ENCODE results near the gene DAAM1. TPM values are rescaled to one million over a fixed set of nuclear protein-coding genes. Genes with fewer than 3 reads are reported as not detected.

DAAM1 gene
- total RNA-seq, 1 donor from 2014 or later: 38.0 TPM

- H3K27ac Mint-ChIP-seq (ENCODE audit: unreplicated experiment): peak overlapping the region; percentile 11
- Histone ChIP-seq H3K79me2 (ENCODE audit: insufficient read depth, low read length) (no peaks in the 10 kb centered on the region), H3K4me2 (ENCODE audit: low read length) (peak overlapping the region; percentile 36), H3K27me3 (ENCODE audit: insufficient read depth, low read length) (no peaks in the 10 kb centered on the region), H4K20me1 (ENCODE audit: insufficient read depth, low read length) (no peaks in the 10 kb centered on the region), H3K36me3 (ENCODE audit: insufficient read depth, low read length) (peaks cover 3% of the 10 kb centered on the region), H3K9me3 (ENCODE audit: insufficient read depth, low read depth, low read length) (no peaks in the 10 kb centered on the region), H3K27ac (ENCODE audit: low read depth, low read length) (peak overlapping the region; percentile 6), H2AFZ (ENCODE audit: low read depth, low read length) (peak overlapping the region; percentile 13), H3K4me1 (ENCODE audit: insufficient read depth, low read length) (peaks cover 33% of the 10 kb centered on the region), H3K4me3 (ENCODE audit: insufficient read depth, low read depth, low read length) (no peak overlapping the region), H3K9ac (ENCODE audit: low read length) (no peak overlapping the region)
- peaks cover 15% of the 10 kb centered on the region for H3K36me3 Mint-ChIP-seq (ENCODE audit: low read depth, unreplicated experiment)
- DNase-seq (ENCODE audit: low read depth): peak; percentile 58
- no peak for TF ChIP-seq CTCF (IDR thresholded peaks at IDR 0.05; ENCODE audit: insufficient read depth, low read depth, low read length)
- TF ChIP-seq EZH2 (IDR thresholded peaks at IDR 0.05; ENCODE audit: insufficient read depth, low read length): no peak
- no peaks in the 10 kb centered on the region for H3K27me3 Mint-ChIP-seq (ENCODE audit: low read depth, unreplicated experiment)
- no peaks in the 10 kb centered on the region for H3K9me3 Mint-ChIP-seq (ENCODE audit: unreplicated experiment)
- no peak overlapping the region for H3K4me3 Mint-ChIP-seq (ENCODE audit: unreplicated experiment)
- peak; percentile 64 for FAIRE-seq
- H3K4me1 Mint-ChIP-seq (ENCODE audit: low read depth, unreplicated experiment): peaks cover 37% of the 10 kb centered on the region
Measured at GRCh38 chr14:59337141-59337611, 148.7 kb downstream of the DAAM1 start.

DNA sequence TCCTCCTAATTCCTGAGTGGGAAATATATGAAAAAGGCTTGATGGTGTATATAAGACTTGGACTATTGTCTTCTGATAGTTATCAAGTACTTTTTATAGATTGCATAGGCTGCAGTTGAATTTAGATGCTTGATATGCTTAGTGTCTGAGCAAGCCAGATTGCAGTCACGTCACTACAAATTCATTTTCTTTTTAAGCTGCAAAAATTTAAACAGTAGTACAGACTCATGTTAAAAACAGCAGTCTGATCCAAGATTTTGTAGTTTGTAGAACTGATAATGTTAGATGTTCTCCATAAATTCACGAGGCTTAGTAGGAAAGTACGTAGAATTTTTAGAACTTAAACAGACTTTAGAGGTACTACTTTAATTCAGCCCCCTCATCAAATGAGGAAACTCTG lies 150.3 kb downstream of the DAAM1 start:
- H3K4me3 ChIP-seq (ENCODE audit: insufficient read depth, low read depth, low read length): no peak overlapping the region
- Mint-ChIP-seq H3K9me3 (ENCODE audit: unreplicated experiment) (no peaks in the 10 kb centered on the region), H3K4me3 (ENCODE audit: unreplicated experiment) (no peak overlapping the region), H3K4me1 (ENCODE audit: low read depth, unreplicated experiment) (peaks cover 38% of the 10 kb centered on the region), H3K27ac (ENCODE audit: unreplicated experiment) (no peak overlapping the region), H3K27me3 (ENCODE audit: low read depth, unreplicated experiment) (no peaks in the 10 kb centered on the region), H3K36me3 (ENCODE audit: low read depth, unreplicated experiment) (peaks cover 14% of the 10 kb centered on the region)
- no peak overlapping the region for H3K27ac ChIP-seq (ENCODE audit: low read depth, low read length)
- DNase-seq (ENCODE audit: low read depth) (no peak), FAIRE-seq (no peak)
- no peaks in the 10 kb centered on the region for H3K79me2 ChIP-seq (ENCODE audit: insufficient read depth, low read length)
- H4K20me1 ChIP-seq (ENCODE audit: insufficient read depth, low read length): no peaks in the 10 kb centered on the region
- H3K27me3 ChIP-seq (ENCODE audit: insufficient read depth, low read length): no peaks in the 10 kb centered on the region
- peaks cover 26% of the 10 kb centered on the region for H3K4me1 ChIP-seq (ENCODE audit: insufficient read depth, low read length)
- no peak overlapping the region for H3K4me2 ChIP-seq (ENCODE audit: low read length)
- TF ChIP-seq CTCF (IDR thresholded peaks at IDR 0.05; ENCODE audit: insufficient read depth, low read depth, low read length) (no peak), EZH2 (IDR thresholded peaks at IDR 0.05; ENCODE audit: insufficient read depth, low read length) (no peak)
- no peaks in the 10 kb centered on the region for H3K9me3 ChIP-seq (ENCODE audit: insufficient read depth, low read depth, low read length)
- no peak overlapping the region for H2AFZ ChIP-seq (ENCODE audit: low read depth, low read length)
- no peak overlapping the region for H3K9ac ChIP-seq (ENCODE audit: low read length)
- H3K36me3 ChIP-seq (ENCODE audit: insufficient read depth, low read length): peaks cover 3% of the 10 kb centered on the region

DNA sequence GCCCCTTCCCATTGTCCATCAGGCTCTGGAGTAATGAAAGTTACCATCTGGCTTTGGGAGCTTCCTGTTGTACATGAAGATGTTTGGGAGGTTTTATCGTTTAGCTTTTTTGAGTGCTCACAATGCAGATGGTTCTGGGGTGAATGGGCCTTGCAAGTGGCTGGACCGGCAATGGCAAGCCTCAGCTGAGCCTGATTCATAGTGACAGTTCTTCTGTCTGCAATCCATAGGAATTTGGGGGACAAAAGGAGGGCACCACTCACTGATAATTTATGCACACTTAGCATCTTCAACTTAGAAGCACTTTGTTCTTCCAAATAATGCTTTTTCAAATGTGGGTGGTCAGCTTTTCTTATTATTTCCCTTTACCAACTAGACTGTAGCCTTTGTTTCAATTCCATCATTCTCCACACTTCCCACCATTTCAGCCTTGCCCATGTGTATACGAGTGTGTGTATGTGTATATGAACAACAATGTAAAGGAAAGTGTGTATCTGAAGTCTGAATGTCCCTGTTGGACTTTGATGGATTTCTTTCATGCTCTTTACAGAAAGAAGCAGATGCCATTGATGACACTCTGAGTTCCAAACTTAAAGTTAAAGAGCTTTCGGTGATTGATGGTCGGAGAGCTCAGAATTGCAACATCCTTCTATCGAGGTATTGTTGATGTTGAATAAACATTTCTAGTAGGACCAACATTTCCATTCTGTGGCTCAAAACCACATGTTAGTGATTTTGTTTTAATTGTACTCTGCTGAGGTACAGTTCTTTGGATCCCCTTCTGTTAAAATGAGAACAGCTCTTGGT lies 151.3 kb downstream of the DAAM1 start:
- H3K4me3 Mint-ChIP-seq (ENCODE audit: unreplicated experiment): no peak overlapping the region
- H3K36me3 Mint-ChIP-seq (ENCODE audit: low read depth, unreplicated experiment): peaks cover 14% of the 10 kb centered on the region
- FAIRE-seq: no peak
- Histone ChIP-seq H3K79me2 (ENCODE audit: insufficient read depth, low read length) (no peaks in the 10 kb centered on the region), H3K9me3 (ENCODE audit: insufficient read depth, low read depth, low read length) (no peaks in the 10 kb centered on the region), H3K4me3 (ENCODE audit: insufficient read depth, low read depth, low read length) (no peak overlapping the region), H2AFZ (ENCODE audit: low read depth, low read length) (no peak overlapping the region), H3K27ac (ENCODE audit: low read depth, low read length) (no peak overlapping the region), H3K9ac (ENCODE audit: low read length) (no peak overlapping the region), H3K4me2 (ENCODE audit: low read length) (no peak overlapping the region), H3K4me1 (ENCODE audit: insufficient read depth, low read length) (peaks cover 23% of the 10 kb centered on the region), H3K27me3 (ENCODE audit: insufficient read depth, low read length) (no peaks in the 10 kb centered on the region), H4K20me1 (ENCODE audit: insufficient read depth, low read length) (no peaks in the 10 kb centered on the region), H3K36me3 (ENCODE audit: insufficient read depth, low read length) (peaks cover 3% of the 10 kb centered on the region)
- H3K27ac Mint-ChIP-seq (ENCODE audit: unreplicated experiment): no peak overlapping the region
- TF ChIP-seq CTCF (IDR thresholded peaks at IDR 0.05; ENCODE audit: insufficient read depth, low read depth, low read length) (no peak), EZH2 (IDR thresholded peaks at IDR 0.05; ENCODE audit: insufficient read depth, low read length) (no peak)
- DNase-seq (ENCODE audit: low read depth): no peak
- H3K4me1 Mint-ChIP-seq (ENCODE audit: low read depth, unreplicated experiment): peaks cover 40% of the 10 kb centered on the region
- no peaks in the 10 kb centered on the region for H3K27me3 Mint-ChIP-seq (ENCODE audit: low read depth, unreplicated experiment)
- no peaks in the 10 kb centered on the region for H3K9me3 Mint-ChIP-seq (ENCODE audit: unreplicated experiment)

All from astrocyte (in vitro differentiated cells and primary cell).